GM12878 (cell line): ENCODE measurements around the gene CCL22. TPM values are rescaled to one million over a fixed set of nuclear protein-coding genes. Genes with fewer than 3 reads are reported as not detected.

Source experiments
- ATAC-seq: fragments of 200-7000 bp; cut with Tn5 transposase; 3 replicates; pipeline ENCODE4 v1.9.1; 2020; ENCODE audit warnings: mild to moderate bottlenecking, moderate library complexity
- BruUV-seq: library from RNA; stranded (reverse); fragments of 400-500 nt; replicated peaks from 2 replicates; lab custom pipeline; 2021; lab: Mats Ljungman, UMichigan
- CTCF ChIA-PET: fragments of 300-600 bp; sonication (Branson Sonifier 250); formaldehyde crosslinking; extraction: SDS; loops from one replicate; lab custom pipeline; 2021; ENCODE audit warnings: inconsistent platforms; lab: Yijun Ruan, JAX
- POLR2A ChIA-PET: fragments of 350-600 bp; formaldehyde crosslinking; extraction: SDS; loops from one replicate; lab custom pipeline; 2021; ENCODE audit warnings: inconsistent platforms; lab: Charles Lee
- RAD21 ChIA-PET: fragments of 300-600 bp; sonication (Branson Sonifier 250); formaldehyde crosslinking; loops from one replicate; lab custom pipeline; 2023; ENCODE audit warnings: antibody characterized with exemption; ENCODE audit not compliant: unreplicated experiment; lab: Charles Lee
- SMC1A ChIA-PET: fragments of 300-600 bp; sonication (Branson Sonifier 250); formaldehyde crosslinking; loops from one replicate; lab custom pipeline; 2023; ENCODE audit not compliant: unreplicated experiment, uncharacterized antibody; lab: Charles Lee
- DNase-seq: peaks from one replicate; pipeline ENCODE4 v3.0.0-alpha.2; 2011; ENCODE audit warnings: low read depth, low spot score
- FAIRE-seq: peaks from 3 replicates; lab custom pipeline; 2011; peaks lifted over from hg19 to GRCh38; lab: Jason Lieb, UNC
- H2AFZ ChIP-seq: 2 replicates; pipeline ENCODE4 v1.6.0; 2011; ENCODE audit warnings: low read depth, low read length, control low read depth; ENCODE audit not compliant: control insufficient read depth
- H3K27ac ChIP-seq: 2 replicates; pipeline ENCODE4 v1.5.1; 2011; ENCODE audit warnings: control low read depth; ENCODE audit not compliant: control insufficient read depth, insufficient read depth
- H3K27me3 ChIP-seq, 2 experiments: replicated peaks in 1 of 2; 2 replicates each; pipeline versions ENCODE4 v1.6.0 to v1.6.1; 2011; ENCODE audit warnings: low read length in 1 of 2; ENCODE audit not compliant: control insufficient read depth in 2 of 2, insufficient read depth in 2 of 2
- H3K36me3 ChIP-seq, 2 experiments: 2 replicates each; pipeline ENCODE4 v1.5.1; 2011; ENCODE audit warnings: low read length in 1 of 2; ENCODE audit not compliant: control insufficient read depth in 2 of 2, insufficient read depth in 2 of 2
- H3K4me1 ChIP-seq: 2 replicates; pipeline ENCODE4 v1.6.1; 2011; ENCODE audit warnings: mild to moderate bottlenecking, low read length, moderate library complexity, mixed read lengths; ENCODE audit not compliant: control insufficient read depth, insufficient read depth
- H3K4me2 ChIP-seq: 2 replicates; pipeline ENCODE4 v1.6.0; 2011; ENCODE audit warnings: control low read depth; ENCODE audit not compliant: control insufficient read depth, insufficient read depth
- H3K4me3 ChIP-seq: fragments of 200-600 bp; sonication (generic); 2 replicates; pipeline ENCODE4 v1.5.1; 2016
- H3K79me2 ChIP-seq: 2 replicates; pipeline ENCODE4 v1.6.0; 2011; ENCODE audit warnings: low read length; ENCODE audit not compliant: control insufficient read depth, insufficient read depth
- H3K9ac ChIP-seq: 2 replicates; pipeline ENCODE4 v1.8.0; 2011; ENCODE audit warnings: low read length, control low read depth, mixed read lengths; ENCODE audit not compliant: control insufficient read depth, insufficient read depth
- H3K9me3 ChIP-seq: replicated peaks from 3 replicates; pipeline ENCODE4 v1.5.1; 2011; ENCODE audit warnings: mild to moderate bottlenecking, low read length; ENCODE audit not compliant: control insufficient read depth, insufficient read depth
- H4K20me1 ChIP-seq: 2 replicates; pipeline ENCODE4 v1.6.0; 2011; ENCODE audit not compliant: control insufficient read depth, insufficient read depth
- CBX3 ChIP-seq: fragments of 200-600 bp; sonication (generic); IDR thresholded peaks from 2 replicates; pipeline ENCODE4 v1.6.1; 2016; ENCODE audit warnings: low read depth, borderline replicate concordance
- CHD2 ChIP-seq: IDR thresholded peaks from 2 replicates; pipeline ENCODE4 v1.6.1; 2011; ENCODE audit warnings: low read depth, low read length, improper control_type of control experiment, borderline replicate concordance
- HDAC2 ChIP-seq: fragments of 200-600 bp; sonication (generic); IDR thresholded peaks from 2 replicates; pipeline ENCODE4 v1.6.1; 2017
- IRF4 ChIP-seq: IDR thresholded peaks from 2 replicates; pipeline ENCODE4 v1.6.1; 2011; ENCODE audit warnings: low read depth, low read length
- SMAD1 ChIP-seq: fragments of 450-650 bp; IDR thresholded peaks from 2 replicates; pipeline ENCODE4 v1.6.1; 2018; ENCODE audit warnings: mild to moderate bottlenecking, low read depth; ENCODE audit not compliant: partially characterized antibody
- SMARCA5 ChIP-seq: fragments of 450-650 bp; IDR thresholded peaks from 2 replicates; pipeline ENCODE4 v1.6.1; 2017; ENCODE audit warnings: mild to moderate bottlenecking
- ZNF207 ChIP-seq: fragments of 450-650 bp; IDR thresholded peaks from 2 replicates; pipeline ENCODE4 v1.6.1; 2014; ENCODE audit warnings: antibody characterized with exemption, mild to moderate bottlenecking, borderline replicate concordance
- WGBS: methylation state at CpG from one replicate; pipeline ENCODE4 v1.1.6; 2016; ENCODE audit warnings: low lambda C conversion rate; ENCODE audit not compliant: insufficient replicate concordance, insufficient coverage; ENCODE audit errors: missing lambda C conversion rate; 5-methylcytosine and 5-hydroxymethylcytosine counted together
- in situ Hi-C: fragments of 300-500 bp; cut with MboI; formaldehyde crosslinking; loops from 9 replicates; pipeline ENCODE4 v1.14.3; 2018; ENCODE audit warnings: mixed read lengths
- intact Hi-C: fragments of 100-400 bp; cut with micrococcal nuclease; formaldehyde crosslinking; loops from one replicate; pipeline ENCODE4 v1.14.2; 2022; ENCODE audit not compliant: unreplicated experiment
- polyA plus RNA-seq, 11 experiments: library from polyadenylated mRNA; depleted of rRNA in 4 of 11; unstranded in 6 of 11; stranded (reverse) in 5 of 11; fragments of >200 nt; fragmentation: Nextera tagmentation in 4 of 11; fragmentation: Illumina TruSeq in 1 of 11; extraction: Ambion mirVana in 4 of 11; extraction: Trizol in 1 of 11; gene quantifications; 1 replicate in 1 of 11; 2 replicates in 10 of 11; pipeline versions ENCODE4 v1.2.1 to v1.2.3, GENCODE V29; 2011 to 2016; ENCODE audit warnings: inconsistent platforms in 2 of 11, missing spikeins in 2 of 11, low read depth in 1 of 11
- total RNA-seq, 4 experiments: library from RNA; depleted of rRNA in 3 of 4; stranded (reverse); fragments of >200 nt in 3 of 4; fragmentation: Illumina TruSeq in 1 of 4; extraction: Trizol in 1 of 4; gene quantifications; 2 replicates each; pipeline versions ENCODE4 v1.2.1 to v1.2.3, GENCODE V29; 2013 to 2021
- TF ChIP-seq, protein P1 (sequence below): fragments of 450-650 bp; IDR thresholded peaks from 2 replicates; pipeline ENCODE4 v1.6.1; 2017; ENCODE audit warnings: mild to moderate bottlenecking, low read depth, inconsistent platforms; ENCODE audit not compliant: poor library complexity, severe bottlenecking

CCL22 gene
- total and polyA plus RNA-seq, 10 of the 15 experiments (the other 5 are each of a cell fraction or from before 2014, with no cell fraction given) = 38.0 to 704 (median 349) TPM

DNA sequence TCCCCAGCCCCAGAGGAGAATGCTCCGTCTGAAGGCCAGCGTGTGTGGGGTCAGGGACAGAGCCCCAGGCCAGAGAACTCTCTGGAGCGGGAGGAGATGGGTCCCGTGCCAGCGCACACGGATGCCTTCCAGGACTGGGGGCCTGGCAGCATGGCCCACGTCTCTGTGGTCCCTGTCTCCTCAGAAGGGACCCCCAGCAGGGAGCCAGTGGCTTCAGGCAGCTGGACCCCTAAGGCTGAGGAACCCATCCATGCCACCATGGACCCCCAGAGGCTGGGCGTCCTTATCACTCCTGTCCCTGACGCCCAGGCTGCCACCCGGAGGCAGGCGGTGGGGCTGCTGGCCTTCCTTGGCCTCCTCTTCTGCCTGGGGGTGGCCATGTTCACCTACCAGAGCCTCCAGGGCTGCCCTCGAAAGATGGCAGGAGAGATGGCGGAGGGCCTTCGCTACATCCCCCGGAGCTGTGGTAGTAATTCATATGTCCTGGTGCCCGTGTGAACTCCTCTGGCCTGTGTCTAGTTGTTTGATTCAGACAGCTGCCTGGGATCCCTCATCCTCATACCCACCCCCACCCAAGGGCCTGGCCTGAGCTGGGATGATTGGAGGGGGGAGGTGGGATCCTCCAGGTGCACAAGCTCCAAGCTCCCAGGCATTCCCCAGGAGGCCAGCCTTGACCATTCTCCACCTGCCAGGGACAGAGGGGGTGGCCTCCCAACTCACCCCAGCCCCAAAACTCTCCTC, 24.1 kb downstream of the CCL22 start (continued):
- TF ChIP-seq CHD2 = no peak
- TF ChIP-seq, protein P1, sequence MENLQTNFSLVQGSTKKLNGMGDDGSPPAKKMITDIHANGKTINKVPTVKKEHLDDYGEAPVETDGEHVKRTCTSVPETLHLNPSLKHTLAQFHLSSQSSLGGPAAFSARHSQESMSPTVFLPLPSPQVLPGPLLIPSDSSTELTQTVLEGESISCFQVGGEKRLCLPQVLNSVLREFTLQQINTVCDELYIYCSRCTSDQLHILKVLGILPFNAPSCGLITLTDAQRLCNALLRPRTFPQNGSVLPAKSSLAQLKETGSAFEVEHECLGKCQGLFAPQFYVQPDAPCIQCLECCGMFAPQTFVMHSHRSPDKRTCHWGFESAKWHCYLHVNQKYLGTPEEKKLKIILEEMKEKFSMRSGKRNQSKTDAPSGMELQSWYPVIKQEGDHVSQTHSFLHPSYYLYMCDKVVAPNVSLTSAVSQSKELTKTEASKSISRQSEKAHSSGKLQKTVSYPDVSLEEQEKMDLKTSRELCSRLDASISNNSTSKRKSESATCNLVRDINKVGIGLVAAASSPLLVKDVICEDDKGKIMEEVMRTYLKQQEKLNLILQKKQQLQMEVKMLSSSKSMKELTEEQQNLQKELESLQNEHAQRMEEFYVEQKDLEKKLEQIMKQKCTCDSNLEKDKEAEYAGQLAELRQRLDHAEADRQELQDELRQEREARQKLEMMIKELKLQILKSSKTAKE = no peak
- TF ChIP-seq CBX3 = no peak
- TF ChIP-seq, all 136 proteins: peak for 2

DNA sequence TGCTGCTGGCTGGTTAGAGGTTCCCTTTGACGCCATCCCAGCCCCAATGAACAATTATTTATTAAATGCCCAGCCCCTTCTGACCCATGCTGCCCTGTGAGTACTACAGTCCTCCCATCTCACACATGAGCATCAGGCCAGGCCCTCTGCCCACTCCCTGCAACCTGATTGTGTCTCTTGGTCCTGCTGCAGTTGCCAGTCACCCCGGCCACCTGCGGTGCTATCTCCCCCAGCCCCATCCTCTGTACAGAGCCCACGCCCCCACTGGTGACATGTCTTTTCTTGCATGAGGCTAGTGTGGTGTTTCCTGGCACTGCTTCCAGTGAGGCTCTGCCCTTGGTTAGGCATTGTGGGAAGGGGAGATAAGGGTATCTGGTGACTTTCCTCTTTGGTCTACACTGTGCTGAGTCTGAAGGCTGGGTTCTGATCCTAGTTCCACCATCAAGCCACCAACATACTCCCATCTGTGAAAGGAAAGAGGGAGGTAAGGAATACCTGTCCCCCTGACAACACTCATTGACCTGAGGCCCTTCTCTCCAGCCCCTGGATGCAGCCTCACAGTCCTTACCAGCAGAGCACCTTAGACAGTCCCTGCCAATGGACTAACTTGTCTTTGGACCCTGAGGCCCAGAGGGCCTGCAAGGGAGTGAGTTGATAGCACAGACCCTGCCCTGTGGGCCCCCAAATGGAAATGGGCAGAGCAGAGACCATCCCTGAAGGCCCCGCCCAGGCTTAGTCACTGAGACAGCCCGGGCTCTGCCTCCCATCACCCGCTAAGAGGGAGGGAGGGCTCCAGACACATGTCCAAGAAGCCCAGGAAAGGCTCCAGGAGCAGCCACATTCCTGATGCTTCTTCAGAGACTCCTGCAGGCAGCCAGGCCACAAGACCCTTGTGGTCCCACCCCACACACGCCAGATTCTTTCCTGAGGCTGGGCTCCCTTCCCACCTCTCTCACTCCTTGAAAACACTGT, 25.0 kb downstream of the CCL22 start:
- DNase-seq (no peak), FAIRE-seq (no peak), ATAC-seq (no peak)
- Histone ChIP-seq H3K9ac (no peak overlapping the region), H3K4me2 (no peak overlapping the region), H3K27me3 (no peaks in the 10 kb centered on the region), H3K36me3 (no peaks in the 10 kb centered on the region), H2AFZ (no peak overlapping the region), H3K4me3 (no peak overlapping the region), H3K79me2 (no peaks in the 10 kb centered on the region), H4K20me1 (no peaks in the 10 kb centered on the region), H3K9me3 (no peaks in the 10 kb centered on the region), H3K4me1 (peaks cover 61% of the 10 kb centered on the region), H3K27ac (no peak overlapping the region)
- SMC1A ChIA-PET = no interaction called here
- CTCF ChIA-PET = interaction anchor here (0.6 kb wide), 1 partner anchor 34 kb away, joined by 3 read pairs; no protein-coding TSS in a partner anchor
- intact Hi-C loops = no loop called here
- 63% methylated on average over 8 of the region's 8 CpGs for WGBS
- POLR2A ChIA-PET = no interaction called here
- TSS peak; percentile 55 for BruUV-seq
- RAD21 ChIA-PET = interaction anchor here (0.9 to 1.1 kb wide), 2 partner anchors 28 to 83 kb away, joined by 3 to 4 read pairs; no protein-coding TSS in a partner anchor
- in situ Hi-C loops = no loop called here
- TF ChIP-seq SMAD1 (no peak), HDAC2 (no peak), SMARCA5 (no peak), IRF4 (no peak), ZNF207 (no peak)
